ENCODE measurements around the gene ADGRD1.

DNA sequence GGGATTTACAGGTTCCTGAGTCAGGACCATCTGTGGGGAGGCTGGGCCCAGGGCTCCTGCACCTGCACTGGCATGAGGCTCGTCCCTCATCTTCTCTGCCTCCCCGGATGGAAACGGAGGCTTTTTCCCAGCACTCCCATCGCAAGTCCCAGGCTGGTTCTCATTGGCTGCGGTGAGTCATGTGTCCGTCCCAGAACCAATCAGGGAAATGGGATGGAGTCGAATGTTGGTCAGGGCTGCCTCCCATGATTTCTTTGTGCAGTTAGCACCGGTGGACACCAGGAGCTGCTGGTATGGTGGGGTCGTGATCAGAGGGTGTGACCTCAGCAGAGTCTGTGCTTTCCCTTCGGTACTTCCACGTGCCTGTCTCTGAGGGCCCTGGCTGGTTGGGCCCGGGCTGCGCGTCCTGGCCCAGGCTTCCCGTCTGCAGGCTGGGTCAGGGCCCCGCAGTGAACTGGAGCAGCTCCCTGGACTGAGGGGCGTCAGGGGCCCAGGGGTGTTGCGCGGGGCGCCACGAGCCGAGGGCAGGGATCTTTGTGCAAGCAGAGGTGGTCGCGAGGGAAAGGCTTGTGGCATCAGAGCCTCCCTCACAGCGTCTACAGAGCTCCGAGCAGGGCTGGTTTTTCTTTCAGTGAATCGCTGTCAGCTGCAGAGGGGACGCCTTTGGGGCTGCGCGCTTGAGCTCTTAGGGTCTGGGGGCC, 168.1 kb downstream of the ADGRD1 start:
- TF ChIP-seq, protein P1, sequence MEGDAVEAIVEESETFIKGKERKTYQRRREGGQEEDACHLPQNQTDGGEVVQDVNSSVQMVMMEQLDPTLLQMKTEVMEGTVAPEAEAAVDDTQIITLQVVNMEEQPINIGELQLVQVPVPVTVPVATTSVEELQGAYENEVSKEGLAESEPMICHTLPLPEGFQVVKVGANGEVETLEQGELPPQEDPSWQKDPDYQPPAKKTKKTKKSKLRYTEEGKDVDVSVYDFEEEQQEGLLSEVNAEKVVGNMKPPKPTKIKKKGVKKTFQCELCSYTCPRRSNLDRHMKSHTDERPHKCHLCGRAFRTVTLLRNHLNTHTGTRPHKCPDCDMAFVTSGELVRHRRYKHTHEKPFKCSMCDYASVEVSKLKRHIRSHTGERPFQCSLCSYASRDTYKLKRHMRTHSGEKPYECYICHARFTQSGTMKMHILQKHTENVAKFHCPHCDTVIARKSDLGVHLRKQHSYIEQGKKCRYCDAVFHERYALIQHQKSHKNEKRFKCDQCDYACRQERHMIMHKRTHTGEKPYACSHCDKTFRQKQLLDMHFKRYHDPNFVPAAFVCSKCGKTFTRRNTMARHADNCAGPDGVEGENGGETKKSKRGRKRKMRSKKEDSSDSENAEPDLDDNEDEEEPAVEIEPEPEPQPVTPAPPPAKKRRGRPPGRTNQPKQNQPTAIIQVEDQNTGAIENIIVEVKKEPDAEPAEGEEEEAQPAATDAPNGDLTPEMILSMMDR (IDR thresholded peaks at IDR 0.05) = no peak
- no peak for TF ChIP-seq POLR2A (IDR thresholded peaks at IDR 0.05)
